SK-N-SH (cell line): ENCODE results near the gene TGFBR3. TPM values are rescaled to one million over a fixed set of nuclear protein-coding genes. Genes with fewer than 3 reads are reported as not detected.

ENCODE experiments used
- CTCF ChIA-PET: fragments of 300-600, 350-600 bp; formaldehyde crosslinking; extraction: SDS; loops from one replicate; lab custom pipeline; 2021; lab: Yijun Ruan, JAX
- POLR2A ChIA-PET: fragments of 350-600 bp; sonication (Branson Sonifier 250); formaldehyde crosslinking; extraction: SDS; loops from one replicate; lab custom pipeline; 2020; ENCODE audit warnings: antibody characterized with exemption, inconsistent platforms; lab: Yijun Ruan, JAX
- DNase-seq: peaks from one replicate; pipeline ENCODE4 v3.0.0; 2012
- H2AFZ ChIP-seq: fragments of 200-600 bp; sonication (generic); 2 replicates; pipeline ENCODE4 v1.8.1; 2016; ENCODE audit warnings: antibody characterized with exemption, mild to moderate bottlenecking, low read depth
- H3F3A ChIP-seq: fragments of 200-600 bp; sonication (generic); replicated peaks from 2 replicates; pipeline ENCODE3; 2016; ENCODE audit warnings: antibody characterized with exemption, mild to moderate bottlenecking; ENCODE audit not compliant: insufficient read depth
- H3K27ac ChIP-seq, 2 experiments: fragments of 200-500 bp in 1 of 2; fragments of 200-600 bp in 1 of 2; sonication (Bioruptor generic) in 1 of 2; sonication (generic), shearing (Covaris generic) in 1 of 2; 2 replicates each; pipeline versions ENCODE4 v1.5.1 to v1.6.1; 2014 to 2016; ENCODE audit warnings: low read depth in 2 of 2, inconsistent platforms in 1 of 2, low read length in 1 of 2, mild to moderate bottlenecking in 1 of 2, mixed read lengths in 1 of 2
- H3K27me3 ChIP-seq: fragments of 200-600 bp; sonication (generic), shearing (Covaris generic); 2 replicates; pipeline ENCODE4 v1.6.1; 2016; ENCODE audit warnings: mixed run types; ENCODE audit not compliant: insufficient read depth
- H3K36me3 ChIP-seq, 2 experiments: fragments of 200-500 bp in 1 of 2; fragments of 200-600 bp in 1 of 2; sonication (Bioruptor generic) in 1 of 2; sonication (generic) in 1 of 2; replicated peaks in 1 of 2; 2 replicates each; pipeline versions ENCODE3 to v1.5.1; 2014 to 2016; ENCODE audit warnings: low read length in 1 of 2, mild to moderate bottlenecking in 1 of 2; ENCODE audit not compliant: insufficient read depth in 2 of 2, control insufficient read depth in 1 of 2
- H3K4me1 ChIP-seq, 2 experiments: fragments of 200-500 bp in 1 of 2; fragments of 200-600 bp in 1 of 2; sonication (Bioruptor generic) in 1 of 2; sonication (generic), shearing (Covaris generic) in 1 of 2; 2 replicates each; pipeline versions ENCODE4 v1.5.1 to v1.6.1; 2014 to 2016; ENCODE audit warnings: low read depth in 1 of 2, low read length in 1 of 2, mixed run types in 1 of 2; ENCODE audit not compliant: insufficient read depth in 2 of 2, control insufficient read depth in 1 of 2
- H3K4me2 ChIP-seq: fragments of 200-600 bp; sonication (generic), shearing (Covaris generic); 2 replicates; pipeline ENCODE4 v1.6.1; 2017; ENCODE audit warnings: mixed run types
- H3K4me3 ChIP-seq, 2 experiments: fragments of 200-500 bp in 1 of 2; fragments of 200-600 bp in 1 of 2; sonication (Bioruptor generic) in 1 of 2; sonication (generic), shearing (Covaris generic) in 1 of 2; 2 replicates each; pipeline versions ENCODE4 v1.5.1 to v1.8.1; 2014 to 2016; ENCODE audit warnings: low read depth in 2 of 2, inconsistent platforms in 1 of 2, low read length in 1 of 2, mild to moderate bottlenecking in 1 of 2, mixed read lengths in 1 of 2, moderate library complexity in 1 of 2
- H3K79me2 ChIP-seq: fragments of 200-600 bp; sonication (generic); 2 replicates; pipeline ENCODE4 v1.8.1; 2017; ENCODE audit warnings: mild to moderate bottlenecking; ENCODE audit not compliant: insufficient read depth
- H3K9ac ChIP-seq: fragments of 200-600 bp; sonication (generic); 2 replicates; pipeline ENCODE4 v1.6.1; 2017; ENCODE audit warnings: mixed run types
- H3K9me2 ChIP-seq: fragments of 200-600 bp; sonication (generic); 2 replicates; pipeline ENCODE4 v1.6.1; 2017; ENCODE audit warnings: mixed run types
- H3K9me3 ChIP-seq: fragments of 200-600 bp; sonication (generic); 2 replicates; pipeline ENCODE4 v1.6.1; 2017; ENCODE audit warnings: mixed run types, mild to moderate bottlenecking, moderate library complexity
- H4K20me1 ChIP-seq: fragments of 200-600 bp; sonication (generic); 2 replicates; pipeline ENCODE4 v1.6.1; 2017; ENCODE audit warnings: mild to moderate bottlenecking, mixed run types; ENCODE audit not compliant: insufficient read depth
- CTCF ChIP-seq: fragments of 200-600 bp; sonication (generic); IDR thresholded peaks from 2 replicates; pipeline ENCODE4 v1.6.1; 2017; ENCODE audit warnings: antibody characterized with exemption, mild to moderate bottlenecking, moderate library complexity
- FOXJ3 ChIP-seq: sonication (generic); formaldehyde crosslinking; IDR thresholded peaks from 2 replicates; pipeline ENCODE4 v1.5.1; 2020; ENCODE audit warnings: mild to moderate bottlenecking, missing genetic modification reagents
- FOXM1 ChIP-seq: IDR thresholded peaks from 2 replicates; pipeline ENCODE4 v1.4.0; 2012; ENCODE audit warnings: low read depth, mild to moderate bottlenecking
- GATA2 ChIP-seq: sonication (generic); formaldehyde crosslinking; IDR thresholded peaks from 2 replicates; pipeline ENCODE4 v1.5.0; 2020; ENCODE audit warnings: mild to moderate bottlenecking, missing genetic modification reagents
- IRF3 ChIP-seq: fragments of 150-350 bp; IDR thresholded peaks from 2 replicates; pipeline ENCODE4 v1.6.1; 2016; ENCODE audit warnings: mild to moderate bottlenecking, low read depth, low read length
- MAX ChIP-seq: IDR thresholded peaks from 2 replicates; pipeline ENCODE4 v1.4.0; 2012; ENCODE audit warnings: low read depth
- MEF2A ChIP-seq: IDR thresholded peaks from 2 replicates; pipeline ENCODE4 v1.4.0; 2012; ENCODE audit warnings: low read depth, borderline replicate concordance
- RCOR1 ChIP-seq: fragments of 150-350 bp; IDR thresholded peaks from 2 replicates; pipeline ENCODE4 v1.6.1; 2017; ENCODE audit warnings: antibody characterized with exemption, low read length
- RFX5 ChIP-seq: IDR thresholded peaks from 2 replicates; pipeline ENCODE4 v1.6.1; 2012; ENCODE audit warnings: mild to moderate bottlenecking, improper control_type of control experiment, low read length
- SMC3 ChIP-seq: IDR thresholded peaks from 2 replicates; pipeline ENCODE4 v1.6.1; 2012; ENCODE audit warnings: low read depth, low read length, improper control_type of control experiment
- TAF1 ChIP-seq: IDR thresholded peaks from 2 replicates; pipeline ENCODE4 v1.6.1; 2012; ENCODE audit warnings: low read depth, mild to moderate bottlenecking, low read length, moderate library complexity, borderline replicate concordance
- TCF12 ChIP-seq: IDR thresholded peaks from 2 replicates; pipeline ENCODE4 v1.4.0; 2012
- WGBS: methylation state at CpG from one replicate; pipeline ENCODE4 v1.1.6; 2017; ENCODE audit warnings: low lambda C conversion rate; 5-methylcytosine and 5-hydroxymethylcytosine counted together
- polyA plus RNA-seq, 3 experiments: library from polyadenylated mRNA; depleted of rRNA; stranded (reverse); fragments of >200 nt; gene quantifications; 2 replicates each; pipeline ENCODE4 v1.2.3, GENCODE V29; 2012

The TGFBR3 gene
- polyA plus RNA-seq, 1 of the 3 experiments (the other 2 are of a cell fraction), result 0.07 TPM

GRCh38 chr1:91846007-91846638, 39.8 kb downstream of the TGFBR3 start (continued):
- TF ChIP-seq IRF3, result no peak
- TF ChIP-seq RCOR1, result no peak
- TF ChIP-seq TCF12, result no peak
- TF ChIP-seq MEF2A, result no peak
- TF ChIP-seq FOXM1, result no peak
- TF ChIP-seq MAX, result no peak
- TF ChIP-seq RFX5, result no peak
- no peak for TF ChIP-seq GATA2 (CRISPR knock-in tag)

GRCh38 chr1:91844862-91845528, 41.0 kb downstream of the TGFBR3 start:
- no peak overlapping the region for H3K4me3 ChIP-seq
- no peak overlapping the region for H3K4me2 ChIP-seq
- no peaks in the 10 kb centered on the region for H3F3A ChIP-seq
- no peak overlapping the region for H2AFZ ChIP-seq
- DNase-seq, result no peak
- H3K9me2 ChIP-seq, result no peaks in the 10 kb centered on the region
- H3K9me3 ChIP-seq, result no peaks in the 10 kb centered on the region
- no peaks in the 10 kb centered on the region for H3K4me1 ChIP-seq
- H3K79me2 ChIP-seq, result no peaks in the 10 kb centered on the region
- H3K36me3 ChIP-seq, result no peaks in the 10 kb centered on the region
- POLR2A ChIA-PET, result no interaction called here
- TF ChIP-seq FOXJ3 (CRISPR knock-in tag) (no peak), CTCF (no peak), TAF1 (no peak), SMC3 (no peak)
- TF ChIP-seq, all 33 proteins: peak for 0
- Histone ChIP-seq H3K9ac (no peak overlapping the region), H3K27me3 (peaks cover 39% of the 10 kb centered on the region; the same call in 1 of the 2 replicates), H3K27ac (no peak overlapping the region), H4K20me1 (no peaks in the 10 kb centered on the region)
- CTCF ChIA-PET, result no interaction called here
- 7% methylated on average over 6 of the region's 6 CpGs for WGBS
